HuH-7 (cell line): Measurements from ENCODE around the gene NOL12.
"Not testable (repeated sequence)": the region's sequence is repeated elsewhere in the genome, so short reads cannot be mapped to it uniquely, and the experiment has no call there.

Source experiments
- DNase-seq: peaks from one replicate; pipeline ENCODE4 v3.0.0; 2011; ENCODE audit warnings: low spot score

Gene NOL12

DNA sequence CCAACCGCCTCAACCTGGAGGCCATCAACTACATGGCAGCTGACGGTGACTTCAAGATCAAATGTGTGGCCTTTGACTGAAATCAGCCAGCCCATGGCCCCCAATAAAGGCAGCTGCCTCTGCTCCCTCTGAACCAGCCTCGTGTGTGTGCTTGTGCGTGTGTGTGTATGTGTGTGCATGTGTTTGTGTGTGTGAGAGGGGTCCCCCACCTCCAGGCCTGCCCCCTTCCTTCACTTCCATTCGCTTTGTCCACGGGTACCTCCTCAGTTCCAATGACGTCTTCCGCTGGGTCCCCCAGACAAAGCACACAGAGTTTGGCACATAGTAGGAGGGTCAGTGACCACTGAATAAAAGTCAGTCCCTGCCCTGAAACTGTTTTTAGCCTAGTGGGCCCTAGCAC is 6.5 kb upstream of the NOL12 start:
- no peak for DNase-seq

DNA sequence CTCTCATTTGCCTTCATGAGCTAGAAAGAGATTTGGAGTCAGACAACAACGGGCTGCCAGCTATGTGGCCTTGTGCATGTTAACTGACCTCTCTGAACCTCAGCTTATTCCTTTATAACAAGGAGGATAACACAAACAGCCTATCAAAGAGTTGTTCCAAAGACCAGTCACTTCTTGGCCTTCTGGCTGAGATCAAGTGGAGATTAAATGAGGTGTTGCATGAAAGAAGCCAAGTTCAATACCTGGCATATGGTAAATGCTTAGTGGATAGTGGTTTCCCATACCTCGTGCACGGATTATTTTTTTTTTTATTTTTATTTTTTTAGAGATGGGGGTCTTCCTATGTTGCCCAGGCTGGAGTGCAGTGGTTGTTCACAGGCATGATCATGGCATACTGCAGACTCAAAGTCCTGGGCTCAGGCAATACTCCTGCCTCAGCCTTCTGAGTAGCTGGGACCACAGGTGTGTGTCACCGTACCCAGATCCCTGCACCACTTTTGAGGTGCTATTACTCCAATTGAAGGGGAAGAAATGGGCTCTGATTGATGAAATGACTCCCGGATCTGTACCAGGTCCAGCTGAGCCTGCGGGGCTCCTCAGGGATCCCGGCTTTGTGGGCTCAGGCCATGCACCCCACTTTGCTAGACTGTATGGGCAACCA is 5.8 kb upstream of the NOL12 start:
- no peak for DNase-seq

DNA sequence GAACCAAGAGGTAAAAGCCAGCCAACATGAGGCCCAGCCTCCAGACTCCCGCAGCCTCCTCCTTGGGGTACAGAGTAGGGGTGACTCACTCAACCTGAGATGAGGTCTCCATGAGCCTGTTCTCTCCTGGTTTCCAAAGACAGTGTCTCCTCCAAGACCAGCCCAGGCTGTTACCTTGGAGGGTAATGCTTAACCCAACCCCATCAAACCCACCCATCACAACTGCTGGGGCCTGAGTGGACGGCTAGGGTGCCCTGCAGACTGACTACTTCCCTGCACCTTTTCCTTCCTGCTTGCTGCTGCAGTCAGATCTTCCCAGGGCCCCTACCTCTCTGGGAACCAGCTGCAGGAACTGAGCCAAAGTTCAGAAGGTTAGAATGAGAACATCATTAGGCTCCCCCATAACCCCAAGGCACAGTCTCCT is 5.1 kb upstream of the NOL12 start:
- DNase-seq = no peak

DNA sequence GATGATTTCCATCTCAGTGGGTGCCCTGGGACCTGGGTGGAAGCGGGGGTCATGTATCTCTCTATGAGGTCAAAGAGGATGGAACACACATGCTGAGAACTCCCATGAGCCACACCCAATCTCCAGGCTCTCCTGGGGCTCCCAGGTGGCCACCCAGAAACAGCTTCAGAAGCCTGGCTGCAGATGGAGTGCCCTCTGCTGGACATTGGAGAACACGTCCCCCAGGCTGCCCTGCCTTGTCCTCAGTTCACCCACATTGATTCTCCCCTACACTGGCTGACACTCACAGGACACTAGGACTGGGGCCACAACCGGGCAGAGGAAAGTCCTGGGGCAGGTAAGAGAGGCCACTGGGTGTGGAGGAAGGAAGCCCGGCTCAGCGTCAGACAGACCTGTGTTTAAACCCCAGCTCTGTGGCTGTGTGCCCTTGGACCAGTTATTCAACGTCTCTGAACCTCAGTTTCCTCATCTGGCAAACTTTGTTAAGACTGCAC is 4.5 kb upstream of the NOL12 start:
- DNase-seq = peak; percentile 87

DNA sequence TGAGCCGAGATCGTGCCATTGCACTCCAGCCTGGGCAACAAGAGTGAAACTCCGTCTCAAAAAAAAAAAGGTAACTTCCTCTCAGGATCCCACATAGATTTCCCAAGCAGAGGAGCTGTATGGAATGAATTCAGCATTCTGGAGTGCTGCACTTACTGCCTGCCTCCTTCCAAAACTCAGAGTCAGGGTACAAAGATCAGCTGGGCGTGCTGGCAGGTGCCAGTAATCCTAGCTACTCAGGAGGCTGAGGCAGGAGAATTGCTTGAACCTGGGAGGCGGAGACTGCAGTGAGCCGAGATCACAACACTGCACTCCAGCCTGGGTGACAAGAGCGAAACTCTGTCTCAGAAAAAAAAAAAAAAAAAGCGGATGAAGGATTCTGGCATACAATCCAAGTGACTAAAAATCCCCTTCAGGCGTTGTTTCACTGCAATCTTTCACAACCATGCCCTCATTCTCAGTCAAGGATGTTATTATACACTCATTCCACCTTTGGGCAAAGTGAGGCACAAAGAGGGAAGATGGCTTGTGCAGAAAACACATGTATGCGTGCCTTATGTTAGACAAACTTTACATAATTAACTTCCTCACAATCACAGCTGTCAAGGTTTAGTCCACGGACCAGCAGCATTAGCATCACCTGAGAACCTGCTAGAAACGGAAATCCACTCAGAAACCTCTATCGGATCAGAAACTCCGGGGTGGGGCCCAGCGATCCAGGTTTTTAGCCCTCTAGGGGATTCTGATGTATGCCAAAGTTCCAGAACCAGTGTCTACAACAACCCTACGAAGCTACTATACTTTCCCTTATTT is 1.1 kb upstream of the NOL12 start:
- DNase-seq = no peak

DNA sequence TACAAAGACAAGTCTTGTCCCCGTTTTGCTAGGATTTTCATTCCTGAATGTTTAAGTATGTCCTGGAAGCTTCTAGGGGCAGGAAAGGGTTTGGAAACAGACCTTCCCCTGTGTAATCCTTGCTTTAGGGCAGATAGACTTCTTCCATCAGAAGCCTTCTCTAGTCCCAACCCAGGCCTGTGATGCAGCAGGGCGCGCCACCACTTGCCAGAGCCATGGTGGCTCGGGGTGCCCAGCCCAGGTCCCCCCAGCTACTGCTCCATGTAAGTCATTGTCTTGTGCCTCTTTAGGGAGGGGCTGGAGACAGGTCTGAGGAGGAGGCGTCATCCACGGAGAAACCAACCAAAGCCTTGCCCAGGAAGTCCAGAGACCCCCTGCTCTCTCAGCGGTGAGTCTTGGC is 4.3 kb downstream of the NOL12 start:
- no peak for DNase-seq

DNA sequence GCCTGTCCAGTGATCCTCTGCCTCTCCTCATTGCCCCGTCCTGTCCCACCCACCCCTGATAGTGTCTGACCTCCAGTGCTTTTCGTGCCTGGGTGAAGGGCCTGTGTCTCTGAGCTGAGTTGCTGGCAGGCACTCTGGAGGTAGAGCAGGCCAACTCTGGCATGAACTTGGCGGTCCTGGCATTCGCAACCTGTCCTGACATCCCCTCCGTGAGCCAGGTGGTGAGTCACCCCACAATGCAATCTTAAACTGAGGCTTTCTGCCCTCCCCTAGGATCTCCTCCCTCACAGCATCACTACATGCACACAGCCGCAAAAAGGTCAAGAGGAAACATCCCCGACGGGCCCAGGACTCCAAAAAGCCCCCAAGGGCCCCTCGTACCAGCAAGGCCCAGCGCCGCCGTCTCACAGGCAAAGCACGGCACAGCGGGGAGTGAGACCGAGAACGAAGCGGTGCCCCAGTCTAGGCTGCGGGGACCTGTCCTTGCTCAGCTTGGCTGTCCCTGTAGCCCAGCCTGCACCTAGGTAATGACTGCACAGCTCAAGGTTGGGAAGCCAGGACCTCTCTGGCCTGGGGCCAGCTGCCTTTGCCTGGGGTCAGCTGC is 4.9 kb downstream of the NOL12 start:
- no peak for DNase-seq

DNA sequence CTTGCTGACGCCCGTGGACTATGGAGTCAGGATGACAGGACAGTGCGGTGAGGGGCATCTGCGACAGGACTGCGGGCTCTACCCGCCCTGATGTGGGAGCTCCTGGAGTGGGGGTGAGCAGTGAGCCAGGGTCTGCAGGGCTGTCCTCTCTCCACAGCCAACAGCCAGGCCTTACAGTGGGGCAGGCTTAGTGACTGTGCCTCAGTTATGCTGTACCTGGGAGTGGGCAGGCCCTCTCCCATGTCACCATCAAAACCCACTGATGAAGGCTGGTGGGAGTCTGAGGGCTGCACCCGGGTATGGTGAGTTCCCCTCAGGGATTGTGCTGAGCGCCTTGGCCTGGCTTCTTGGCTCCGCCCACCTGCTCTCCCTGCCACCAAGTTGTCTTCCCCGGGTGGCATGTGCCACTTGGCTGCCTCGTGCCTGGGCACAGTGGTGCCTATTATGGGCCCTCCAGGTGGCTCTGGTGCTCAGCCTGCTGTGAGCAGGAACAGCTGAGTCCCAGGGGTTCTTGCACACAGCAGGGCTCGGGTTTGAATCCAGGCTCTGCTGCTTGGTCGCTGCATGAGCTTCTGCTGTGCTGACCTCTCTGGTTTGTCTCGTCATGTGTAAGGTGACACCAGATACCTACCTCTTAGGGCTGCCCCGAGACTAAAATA is 6.6 kb downstream of the NOL12 start:
- DNase-seq = no peak

DNA sequence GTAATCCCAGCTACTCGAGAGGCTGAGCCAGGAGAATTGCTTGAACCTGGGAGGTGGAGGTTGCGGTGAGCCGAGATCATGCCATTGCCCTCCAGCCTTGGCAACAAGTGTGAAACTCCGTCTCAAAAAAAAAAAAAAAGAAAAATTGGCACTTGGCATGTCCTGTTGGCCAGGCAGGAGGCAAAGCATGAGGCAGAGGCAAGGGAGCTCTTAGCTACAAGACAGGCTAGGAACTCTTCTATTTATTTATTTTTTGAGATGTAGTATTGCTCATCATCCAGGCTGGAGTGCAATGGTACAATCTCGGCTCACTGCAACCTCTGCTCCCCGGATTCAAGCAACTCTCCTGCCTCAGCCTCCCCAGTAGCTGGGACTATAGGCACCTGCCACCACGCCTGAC is 8.0 kb downstream of the NOL12 start:
- DNase-seq = not testable (repeated sequence)

DNA sequence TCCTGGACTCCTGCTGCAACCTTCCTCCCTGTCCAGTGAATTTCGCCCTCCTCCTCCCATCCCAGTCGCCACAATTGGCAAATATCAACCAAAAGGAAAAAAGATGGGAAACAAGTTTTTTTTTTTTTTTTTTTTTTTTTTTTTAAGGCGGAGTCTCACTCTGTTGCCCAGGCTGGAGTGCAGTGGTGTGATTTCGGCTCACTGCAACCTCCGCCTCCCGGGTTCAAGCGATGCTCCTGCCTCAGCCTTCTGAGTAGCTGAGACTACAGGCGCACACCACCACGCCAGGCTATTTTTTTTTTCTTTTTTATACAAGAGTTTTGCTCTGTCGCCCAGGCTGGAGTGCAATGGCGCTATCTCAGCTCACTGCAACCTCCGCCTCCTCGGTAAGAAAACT is 10.1 kb downstream of the NOL12 start:
- not testable (repeated sequence) for DNase-seq

DNA sequence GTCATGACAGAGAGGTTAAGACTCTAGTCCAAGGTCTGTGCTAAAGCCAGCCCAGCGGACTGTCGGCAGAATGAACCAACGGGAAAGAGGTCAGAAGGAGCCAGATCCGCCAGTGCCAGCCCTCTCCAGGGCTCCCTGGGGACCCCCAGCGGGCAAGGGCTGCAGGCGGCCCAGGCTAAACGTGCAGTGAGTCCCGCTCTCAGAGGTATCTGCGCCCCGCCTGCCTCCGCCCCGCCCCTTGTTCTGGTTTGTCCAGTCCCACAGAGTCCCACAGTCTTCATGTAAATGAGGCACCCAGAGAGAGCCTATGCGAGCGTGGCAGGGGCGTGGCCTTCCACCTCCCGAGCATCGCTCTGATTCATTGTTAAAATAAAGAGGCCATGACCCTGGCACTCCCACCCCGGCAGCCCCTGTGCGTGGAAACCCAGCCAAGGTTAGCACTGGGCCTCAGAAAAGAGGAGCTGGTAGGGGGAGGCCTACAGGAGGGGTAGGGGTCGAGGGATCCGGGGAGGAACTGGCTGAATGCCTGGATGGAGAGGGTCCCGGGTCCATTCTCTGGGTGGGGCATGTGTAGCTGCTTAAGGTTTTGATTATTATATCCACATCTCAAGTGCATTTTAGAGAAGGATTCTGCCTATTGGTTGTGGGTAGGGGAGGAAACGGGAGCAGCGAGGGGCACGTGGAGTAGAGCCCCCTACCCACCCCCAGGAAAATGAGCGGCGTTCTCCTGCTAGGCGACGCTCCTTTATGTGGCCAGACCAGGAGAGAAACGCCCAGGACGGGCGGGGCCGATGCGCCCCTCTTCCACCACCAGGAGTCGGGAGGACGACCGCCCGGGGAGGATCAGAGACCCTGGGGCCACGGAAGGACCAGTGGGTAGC is 10.8 kb downstream of the NOL12 start, which contains the start of gene TRIOBP:
Gene TRIOBP, plus strand, starts transcription at position 392 of the 881 bp plus-strand sequence. CDS start 4,318 bp downstream, outside the sequence.
- DNase-seq = peak; percentile 92

DNA sequence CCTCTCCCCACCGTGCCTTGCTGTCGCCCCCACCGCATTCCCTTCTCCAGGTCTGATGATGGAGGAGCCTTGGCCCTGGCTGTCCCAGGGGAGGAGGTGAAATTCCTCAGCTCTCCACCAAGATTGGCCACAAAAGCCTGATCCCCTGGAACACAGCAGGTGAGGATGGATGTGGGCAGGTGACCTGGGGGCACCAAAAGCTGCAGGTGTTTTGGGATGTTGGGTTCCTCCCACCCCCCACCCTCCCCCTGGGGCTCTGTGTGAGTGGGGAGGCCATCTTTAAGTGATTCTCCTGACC is 11.3 kb downstream of the NOL12 start:
- no peak for DNase-seq

DNA sequence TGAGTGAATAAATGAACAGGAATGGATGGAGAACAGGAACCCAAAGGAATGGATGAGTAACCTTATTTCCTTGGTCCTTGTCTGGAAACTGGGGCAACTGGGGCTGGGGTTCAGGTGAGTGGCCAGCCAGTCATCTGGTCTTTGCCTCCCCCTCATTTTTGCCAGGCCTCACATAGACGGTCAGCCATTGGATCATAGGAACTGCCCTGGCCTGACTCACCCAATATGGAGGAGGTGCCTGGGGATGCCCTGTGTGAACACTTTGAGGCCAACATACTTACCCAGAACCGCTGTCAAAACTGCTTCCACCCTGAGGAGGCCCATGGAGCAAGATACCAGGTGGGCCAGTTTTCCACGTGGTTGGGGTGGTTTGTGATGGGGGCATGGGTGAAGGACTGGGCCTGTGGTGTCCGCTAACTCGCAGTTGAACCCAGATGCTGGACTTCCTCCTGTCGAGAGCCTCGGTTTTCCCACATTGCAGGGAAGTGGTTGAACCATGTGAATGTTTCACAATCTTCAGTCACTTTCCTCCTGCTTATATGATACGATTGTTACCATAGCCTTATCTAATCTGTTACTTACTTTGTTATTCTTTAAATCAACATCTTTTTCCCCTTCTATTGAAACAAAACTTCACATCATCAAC is 15.1 kb downstream of the NOL12 start:
- no peak for DNase-seq

DNA sequence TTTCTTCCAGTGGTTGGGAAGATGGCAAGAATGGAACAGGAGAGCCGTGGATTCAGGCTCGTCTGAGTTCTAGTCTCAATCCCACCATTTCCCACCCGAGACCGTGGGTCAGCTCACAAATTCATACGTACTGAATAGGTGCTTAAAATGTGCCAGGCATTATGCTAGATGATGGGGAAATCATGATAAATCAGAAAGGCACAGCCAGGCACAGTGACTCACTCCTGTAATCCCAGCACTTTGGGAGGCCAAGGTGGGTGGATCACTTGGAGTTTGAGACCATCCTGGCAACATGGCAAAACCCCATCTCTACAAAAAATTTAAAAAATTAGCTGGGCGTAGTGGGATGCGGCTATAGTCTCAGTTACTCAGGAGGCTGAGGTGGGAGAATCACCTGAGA is 17.8 kb downstream of the NOL12 start:
- DNase-seq = no peak

DNA sequence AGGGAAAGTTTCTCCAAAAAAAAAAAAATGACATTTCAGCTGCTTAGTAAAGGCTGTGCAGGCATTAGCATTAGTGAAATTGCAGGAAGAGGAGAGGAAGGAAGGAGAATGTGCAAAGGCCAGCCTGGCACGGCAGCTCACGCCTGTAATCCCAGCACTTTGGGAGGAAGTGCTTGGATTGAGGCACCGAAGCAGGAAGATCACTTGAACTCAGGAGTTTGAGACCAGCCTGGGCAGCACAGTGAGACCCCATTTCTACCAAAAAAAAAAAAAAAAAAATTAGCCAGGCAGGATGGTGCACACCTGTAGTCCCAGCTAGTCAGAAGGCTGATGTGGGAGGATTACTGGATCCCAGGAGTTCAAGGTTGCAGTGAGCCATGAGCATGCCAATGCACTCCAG is 18.5 kb downstream of the NOL12 start:
- no peak for DNase-seq

DNA sequence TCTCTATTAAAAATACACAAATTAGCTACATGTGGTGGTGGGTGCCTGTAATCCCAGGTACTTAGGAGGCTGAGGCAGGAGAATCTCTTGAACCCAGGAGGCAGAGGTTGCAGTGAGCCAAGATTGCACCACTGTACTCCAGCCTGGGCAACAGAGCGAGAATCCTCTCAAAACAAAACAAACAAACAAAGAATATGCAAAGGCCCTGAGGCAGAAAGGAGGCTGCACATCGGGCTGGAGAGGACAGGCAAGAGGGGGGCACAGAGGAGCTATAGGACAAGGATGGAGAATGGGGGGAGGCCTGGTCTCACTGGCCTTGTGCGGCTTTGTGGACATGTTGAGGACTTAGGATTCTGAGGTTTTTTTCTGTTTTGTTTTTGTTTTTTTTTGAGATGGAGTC is 19.1 kb downstream of the NOL12 start:
- no peak for DNase-seq

DNA sequence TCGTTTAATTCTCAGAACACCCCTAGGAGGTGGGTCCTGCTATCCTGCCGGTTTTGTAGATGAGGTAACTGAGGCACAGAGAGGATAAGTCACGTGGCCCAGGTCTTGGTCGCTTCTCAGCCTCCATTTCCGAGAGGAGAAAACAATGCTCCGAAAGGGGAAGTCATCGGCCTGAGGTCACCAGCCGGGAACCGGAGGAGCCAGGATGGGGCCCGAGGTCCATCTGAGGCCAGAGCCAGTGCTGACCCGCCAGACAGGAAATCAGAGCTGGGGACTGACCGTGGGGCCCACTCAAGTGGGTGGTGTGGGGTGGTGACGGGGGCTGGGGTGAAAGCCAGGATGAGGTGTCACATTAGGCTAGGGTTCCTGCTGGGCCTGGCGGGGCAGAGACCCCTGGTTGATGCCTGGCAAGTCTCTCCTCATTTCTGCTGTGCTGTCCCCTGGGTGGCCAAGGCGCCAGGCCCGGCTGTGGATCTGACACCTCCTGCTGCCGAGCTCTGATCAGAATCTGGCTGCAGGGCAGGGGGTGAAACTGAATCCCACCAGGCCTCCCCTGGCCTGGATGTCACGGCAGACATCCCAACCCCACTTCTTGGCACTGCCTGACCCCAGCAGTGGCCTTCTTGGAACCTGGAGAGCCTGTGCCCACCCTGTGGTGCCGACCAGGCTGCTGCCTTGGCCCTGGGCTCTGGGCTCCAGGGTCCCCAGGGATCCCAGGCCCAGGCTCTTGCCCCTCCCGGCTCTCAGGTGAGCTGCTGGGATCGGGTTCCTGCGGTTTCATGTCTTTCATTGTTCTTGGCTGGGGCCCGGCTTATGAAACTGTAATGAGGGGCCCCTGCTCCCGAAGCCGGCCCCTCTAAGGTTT is 22.7 kb downstream of the NOL12 start:
- no peak for DNase-seq

DNA sequence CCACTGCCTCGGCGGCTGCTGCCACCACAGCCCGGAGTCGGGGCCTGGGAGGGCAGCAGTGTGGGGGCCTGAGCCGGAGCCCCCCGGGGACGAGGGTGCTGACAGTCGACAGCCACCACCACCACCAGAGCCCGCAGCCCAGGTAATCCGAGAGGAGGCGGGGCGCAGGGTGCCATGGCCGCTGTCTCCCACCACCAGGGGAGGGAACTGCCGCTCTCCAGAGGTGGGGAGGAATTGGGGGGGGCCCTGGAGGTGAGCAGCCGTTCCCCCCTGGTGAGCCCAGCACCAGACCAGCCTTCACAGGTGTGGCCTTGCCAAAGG is 23.3 kb downstream of the NOL12 start:
- no peak for DNase-seq

DNA sequence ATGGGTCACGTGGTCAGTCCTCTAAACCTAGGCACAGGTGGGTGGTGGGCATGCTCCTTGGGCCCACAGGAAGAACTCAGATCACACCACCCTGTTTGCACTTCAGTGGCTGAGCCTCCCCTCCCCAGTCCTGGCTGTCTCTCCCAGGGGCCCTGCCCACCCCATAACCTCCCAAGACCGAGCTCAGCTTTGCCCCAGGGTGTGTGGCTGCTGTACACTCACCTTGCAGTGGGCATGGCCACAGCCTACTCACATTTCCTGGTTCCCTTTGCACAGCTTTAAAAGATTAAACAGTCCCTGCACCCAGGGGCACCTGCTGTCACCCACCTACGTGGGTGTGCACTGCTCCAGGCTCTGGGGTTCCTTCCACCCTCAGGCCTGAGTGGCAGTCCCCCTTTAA is 24.5 kb downstream of the NOL12 start:
- no peak for DNase-seq

DNA sequence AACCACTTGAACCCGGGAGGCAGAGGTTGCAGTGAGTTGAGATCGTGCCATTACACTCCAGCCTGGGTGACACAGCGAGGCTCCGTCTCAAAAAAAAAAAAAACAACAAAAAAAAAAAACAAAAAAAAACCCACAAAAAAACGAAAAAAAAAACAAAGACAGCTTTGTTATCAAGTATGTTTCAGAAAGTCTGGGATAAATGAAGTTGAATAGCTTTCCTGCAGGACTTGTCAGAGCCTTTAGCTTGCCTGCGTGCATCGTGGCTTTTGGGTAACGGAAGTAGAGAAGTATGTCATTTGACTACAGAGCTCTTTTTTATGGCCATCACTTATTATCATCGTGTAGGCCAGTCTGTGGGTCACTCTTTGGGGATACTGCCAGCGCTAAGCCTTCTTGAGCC is 25.3 kb downstream of the NOL12 start:
- no peak for DNase-seq
